HEK293 (cell line): ENCODE measurements around the gene SKIL.

Experiments
- EGR2 ChIP-seq: fragments of 450-650 bp; formaldehyde crosslinking; IDR thresholded peaks from 2 replicates; pipeline ENCODE4 v1.5.1; 2016; ENCODE audit warnings: low read depth, missing biosample characterization, missing genetic modification characterization
- GLI4 ChIP-seq: fragments of 450-650 bp; formaldehyde crosslinking; IDR thresholded peaks from 2 replicates; pipeline ENCODE4 v1.5.1; 2016; ENCODE audit warnings: missing biosample characterization, missing genetic modification characterization
- YY1 ChIP-seq: fragments of 450-650 bp; formaldehyde crosslinking; IDR thresholded peaks from 2 replicates; pipeline ENCODE4 v1.5.1; 2018; ENCODE audit warnings: missing biosample characterization, missing genetic modification characterization
- ZXDB ChIP-seq: fragments of 450-650 bp; formaldehyde crosslinking; IDR thresholded peaks from 2 replicates; pipeline ENCODE4 v1.5.1; 2016; ENCODE audit warnings: missing biosample characterization, missing genetic modification characterization
- TF ChIP-seq, protein P1 (sequence below): fragments of 450-650 bp; IDR thresholded peaks from 2 replicates; pipeline ENCODE4 v1.5.1; 2018; ENCODE audit warnings: missing biosample characterization, mild to moderate bottlenecking, missing genetic modification characterization
- TF ChIP-seq, protein P2 (sequence below): fragments of 450-650 bp; formaldehyde crosslinking; IDR thresholded peaks from 2 replicates; pipeline ENCODE4 v1.5.1; 2016; ENCODE audit warnings: missing biosample characterization, missing genetic modification characterization
- TF ChIP-seq, protein P3 (sequence below): fragments of 450-650 bp; formaldehyde crosslinking; IDR thresholded peaks from 2 replicates; pipeline ENCODE4 v1.5.1; 2016; ENCODE audit warnings: missing biosample characterization, missing genetic modification characterization
- TF ChIP-seq, protein P4 (sequence below): fragments of 450-650 bp; formaldehyde crosslinking; IDR thresholded peaks from 2 replicates; pipeline ENCODE4 v1.5.1; 2016; ENCODE audit warnings: missing biosample characterization, missing genetic modification characterization, borderline replicate concordance

DNA sequence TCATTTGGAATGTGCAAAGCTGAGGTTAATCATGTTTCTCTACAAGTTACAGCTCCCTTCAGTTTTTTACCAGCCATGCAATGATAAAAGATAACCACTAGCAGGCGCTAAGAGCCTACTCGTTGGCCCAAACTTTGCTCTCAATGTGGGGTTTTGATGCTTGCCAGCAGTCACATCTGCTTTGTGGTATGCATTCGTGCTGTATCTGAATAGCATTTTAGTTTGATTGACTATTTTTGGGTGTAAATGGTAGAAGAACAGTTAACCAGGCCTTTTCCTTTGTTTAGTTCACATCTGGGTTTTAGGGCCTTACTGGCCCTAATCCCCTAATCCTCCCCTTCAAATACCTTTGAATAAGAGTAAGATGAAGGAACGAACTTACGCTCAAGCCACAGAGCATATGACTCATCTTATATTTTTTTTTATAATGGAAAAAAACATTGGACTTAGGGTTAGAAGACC lies 56.7 kb downstream of the SKIL start:
- TF ChIP-seq, protein P1, sequence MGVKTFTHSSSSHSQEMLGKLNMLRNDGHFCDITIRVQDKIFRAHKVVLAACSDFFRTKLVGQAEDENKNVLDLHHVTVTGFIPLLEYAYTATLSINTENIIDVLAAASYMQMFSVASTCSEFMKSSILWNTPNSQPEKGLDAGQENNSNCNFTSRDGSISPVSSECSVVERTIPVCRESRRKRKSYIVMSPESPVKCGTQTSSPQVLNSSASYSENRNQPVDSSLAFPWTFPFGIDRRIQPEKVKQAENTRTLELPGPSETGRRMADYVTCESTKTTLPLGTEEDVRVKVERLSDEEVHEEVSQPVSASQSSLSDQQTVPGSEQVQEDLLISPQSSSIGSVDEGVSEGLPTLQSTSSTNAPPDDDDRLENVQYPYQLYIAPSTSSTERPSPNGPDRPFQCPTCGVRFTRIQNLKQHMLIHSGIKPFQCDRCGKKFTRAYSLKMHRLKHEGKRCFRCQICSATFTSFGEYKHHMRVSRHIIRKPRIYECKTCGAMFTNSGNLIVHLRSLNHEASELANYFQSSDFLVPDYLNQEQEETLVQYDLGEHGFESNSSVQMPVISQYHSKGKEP (tag by site-specific recombination): no peak
- TF ChIP-seq EGR2 (tag by site-specific recombination) (no peak), GLI4 (tag by site-specific recombination) (no peak), YY1 (tag by site-specific recombination) (no peak), ZXDB (tag by site-specific recombination) (no peak)
- TF ChIP-seq, protein P2, sequence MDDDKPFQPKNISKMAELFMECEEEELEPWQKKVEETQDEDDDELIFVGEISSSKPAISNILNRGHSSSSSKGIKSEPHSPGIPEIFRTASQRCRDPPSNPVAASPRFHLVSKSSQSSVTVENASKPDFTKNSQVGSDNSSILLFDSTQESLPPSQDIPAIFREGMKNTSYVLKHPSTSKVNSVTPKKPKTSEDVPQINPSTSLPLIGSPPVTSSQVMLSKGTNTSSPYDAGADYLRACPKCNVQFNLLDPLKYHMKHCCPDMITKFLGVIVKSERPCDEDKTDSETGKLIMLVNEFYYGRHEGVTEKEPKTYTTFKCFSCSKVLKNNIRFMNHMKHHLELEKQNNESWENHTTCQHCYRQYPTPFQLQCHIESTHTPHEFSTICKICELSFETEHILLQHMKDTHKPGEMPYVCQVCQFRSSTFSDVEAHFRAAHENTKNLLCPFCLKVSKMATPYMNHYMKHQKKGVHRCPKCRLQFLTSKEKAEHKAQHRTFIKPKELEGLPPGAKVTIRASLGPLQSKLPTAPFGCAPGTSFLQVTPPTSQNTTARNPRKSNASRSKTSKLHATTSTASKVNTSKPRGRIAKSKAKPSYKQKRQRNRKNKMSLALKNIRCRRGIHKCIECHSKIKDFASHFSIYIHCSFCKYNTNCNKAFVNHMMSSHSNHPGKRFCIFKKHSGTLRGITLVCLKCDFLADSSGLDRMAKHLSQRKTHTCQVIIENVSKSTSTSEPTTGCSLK (tag by site-specific recombination): no peak
- TF ChIP-seq, protein P3, sequence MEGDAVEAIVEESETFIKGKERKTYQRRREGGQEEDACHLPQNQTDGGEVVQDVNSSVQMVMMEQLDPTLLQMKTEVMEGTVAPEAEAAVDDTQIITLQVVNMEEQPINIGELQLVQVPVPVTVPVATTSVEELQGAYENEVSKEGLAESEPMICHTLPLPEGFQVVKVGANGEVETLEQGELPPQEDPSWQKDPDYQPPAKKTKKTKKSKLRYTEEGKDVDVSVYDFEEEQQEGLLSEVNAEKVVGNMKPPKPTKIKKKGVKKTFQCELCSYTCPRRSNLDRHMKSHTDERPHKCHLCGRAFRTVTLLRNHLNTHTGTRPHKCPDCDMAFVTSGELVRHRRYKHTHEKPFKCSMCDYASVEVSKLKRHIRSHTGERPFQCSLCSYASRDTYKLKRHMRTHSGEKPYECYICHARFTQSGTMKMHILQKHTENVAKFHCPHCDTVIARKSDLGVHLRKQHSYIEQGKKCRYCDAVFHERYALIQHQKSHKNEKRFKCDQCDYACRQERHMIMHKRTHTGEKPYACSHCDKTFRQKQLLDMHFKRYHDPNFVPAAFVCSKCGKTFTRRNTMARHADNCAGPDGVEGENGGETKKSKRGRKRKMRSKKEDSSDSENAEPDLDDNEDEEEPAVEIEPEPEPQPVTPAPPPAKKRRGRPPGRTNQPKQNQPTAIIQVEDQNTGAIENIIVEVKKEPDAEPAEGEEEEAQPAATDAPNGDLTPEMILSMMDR (tag by site-specific recombination): peak; percentile 38; the same call in 1 of the 2 replicates
- TF ChIP-seq, protein P4, sequence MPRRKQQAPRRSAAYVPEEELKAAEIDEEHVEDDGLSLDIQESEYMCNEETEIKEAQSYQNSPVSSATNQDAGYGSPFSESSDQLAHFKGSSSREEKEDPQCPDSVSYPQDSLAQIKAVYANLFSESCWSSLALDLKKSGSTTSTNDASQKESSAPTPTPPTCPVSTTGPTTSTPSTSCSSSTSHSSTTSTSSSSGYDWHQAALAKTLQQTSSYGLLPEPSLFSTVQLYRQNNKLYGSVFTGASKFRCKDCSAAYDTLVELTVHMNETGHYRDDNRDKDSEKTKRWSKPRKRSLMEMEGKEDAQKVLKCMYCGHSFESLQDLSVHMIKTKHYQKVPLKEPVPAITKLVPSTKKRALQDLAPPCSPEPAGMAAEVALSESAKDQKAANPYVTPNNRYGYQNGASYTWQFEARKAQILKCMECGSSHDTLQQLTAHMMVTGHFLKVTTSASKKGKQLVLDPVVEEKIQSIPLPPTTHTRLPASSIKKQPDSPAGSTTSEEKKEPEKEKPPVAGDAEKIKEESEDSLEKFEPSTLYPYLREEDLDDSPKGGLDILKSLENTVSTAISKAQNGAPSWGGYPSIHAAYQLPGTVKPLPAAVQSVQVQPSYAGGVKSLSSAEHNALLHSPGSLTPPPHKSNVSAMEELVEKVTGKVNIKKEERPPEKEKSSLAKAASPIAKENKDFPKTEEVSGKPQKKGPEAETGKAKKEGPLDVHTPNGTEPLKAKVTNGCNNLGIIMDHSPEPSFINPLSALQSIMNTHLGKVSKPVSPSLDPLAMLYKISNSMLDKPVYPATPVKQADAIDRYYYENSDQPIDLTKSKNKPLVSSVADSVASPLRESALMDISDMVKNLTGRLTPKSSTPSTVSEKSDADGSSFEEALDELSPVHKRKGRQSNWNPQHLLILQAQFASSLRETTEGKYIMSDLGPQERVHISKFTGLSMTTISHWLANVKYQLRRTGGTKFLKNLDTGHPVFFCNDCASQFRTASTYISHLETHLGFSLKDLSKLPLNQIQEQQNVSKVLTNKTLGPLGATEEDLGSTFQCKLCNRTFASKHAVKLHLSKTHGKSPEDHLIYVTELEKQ (tag by site-specific recombination): no peak
